NCI-H2107 (cell line): ENCODE results near the gene TH.

Experiments
- DNase-seq: peaks from one replicate; lab custom pipeline; 2025; lab: John Stamatoyannopoulos, UW

Gene TH

GRCh38 chr11:2171591-2172003 lies at the start of gene TH:
Gene TH, minus strand, starts transcription at chr11:2171815. Its CDS starts 29 bp downstream, at chr11:2171786.
- no peak for DNase-seq

DNA sequence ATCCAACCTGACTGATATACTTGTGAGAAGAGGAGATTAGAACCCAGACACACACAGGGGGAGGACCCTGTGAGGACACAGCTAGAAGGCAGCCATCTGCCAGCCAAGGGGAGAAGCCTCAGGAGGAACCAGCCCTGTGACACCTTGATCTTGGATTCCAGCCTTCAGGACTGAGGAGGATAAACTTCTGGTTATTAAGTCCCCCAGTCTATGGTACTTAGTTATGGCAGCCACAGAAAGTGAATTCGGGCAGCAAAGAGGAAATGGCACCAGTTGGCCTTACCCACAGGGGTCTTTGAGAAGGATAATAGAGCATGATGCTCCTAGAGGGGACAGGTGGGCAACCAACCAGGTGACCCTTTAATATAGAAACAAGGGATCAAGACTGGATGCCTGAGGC lies 49.4 kb upstream of the TH start:
- DNase-seq: no peak

DNA sequence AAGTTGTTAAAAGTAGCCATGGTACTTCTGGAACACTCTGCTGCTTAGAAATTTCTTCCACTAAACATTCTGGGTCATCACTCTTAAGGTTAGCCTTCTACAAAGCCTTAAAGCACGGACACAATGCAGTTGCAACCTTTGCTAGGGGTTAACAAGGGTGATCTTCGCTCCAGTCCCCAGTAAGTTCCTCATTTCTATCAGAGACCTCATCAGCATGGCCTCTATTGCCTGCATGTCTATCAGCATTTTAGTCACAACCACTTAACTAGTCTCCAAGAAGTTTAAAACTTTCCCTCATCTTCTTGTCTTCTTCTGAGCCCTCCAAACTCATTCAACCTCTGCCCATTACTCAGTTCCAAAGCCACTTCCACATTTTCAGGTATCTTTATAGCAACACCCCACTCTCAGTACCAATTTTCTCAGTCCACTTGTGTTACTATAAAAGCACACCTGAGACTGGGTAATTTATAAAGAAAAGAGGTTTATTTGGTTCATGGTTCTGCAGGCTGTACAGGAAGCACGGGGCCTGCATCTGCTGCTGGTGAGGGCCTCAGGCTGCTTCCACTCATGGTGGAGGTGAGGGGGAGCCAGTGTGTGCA lies 48.7 kb upstream of the TH start:
- no peak for DNase-seq

DNA sequence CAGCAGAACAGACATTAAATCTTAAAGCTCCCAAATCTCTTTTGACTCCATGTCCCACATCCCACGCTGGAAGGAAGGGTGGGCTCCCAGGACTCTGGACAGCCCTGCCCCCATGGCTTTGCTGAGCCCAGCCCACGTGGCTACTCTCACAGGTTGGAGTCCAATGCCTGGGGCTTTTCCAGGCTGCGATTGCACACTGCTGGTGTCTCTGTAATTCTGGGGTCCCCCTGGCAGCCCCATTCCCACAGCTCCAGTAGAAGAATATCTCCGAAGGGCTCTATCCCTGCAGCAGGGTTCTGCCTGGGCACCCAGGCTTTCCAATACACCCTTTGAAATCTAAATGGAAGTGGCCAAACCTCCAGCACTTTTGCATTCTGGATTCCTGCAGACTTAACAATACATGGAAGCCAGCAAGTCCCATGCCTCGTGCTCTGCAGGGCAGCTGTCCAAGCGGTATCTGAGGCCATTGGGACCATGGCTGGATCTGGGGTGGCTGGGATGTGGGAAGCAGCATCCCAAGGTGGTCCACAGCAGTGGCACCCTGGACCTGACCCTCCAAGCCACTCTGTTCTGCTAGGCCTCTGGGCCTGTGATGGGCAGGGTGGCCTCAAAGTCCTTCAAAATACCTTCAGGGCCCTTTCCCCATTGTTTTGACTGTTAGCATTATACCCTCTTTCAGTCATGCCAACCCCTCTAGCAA lies 47.9 kb upstream of the TH start:
- no peak for DNase-seq

DNA sequence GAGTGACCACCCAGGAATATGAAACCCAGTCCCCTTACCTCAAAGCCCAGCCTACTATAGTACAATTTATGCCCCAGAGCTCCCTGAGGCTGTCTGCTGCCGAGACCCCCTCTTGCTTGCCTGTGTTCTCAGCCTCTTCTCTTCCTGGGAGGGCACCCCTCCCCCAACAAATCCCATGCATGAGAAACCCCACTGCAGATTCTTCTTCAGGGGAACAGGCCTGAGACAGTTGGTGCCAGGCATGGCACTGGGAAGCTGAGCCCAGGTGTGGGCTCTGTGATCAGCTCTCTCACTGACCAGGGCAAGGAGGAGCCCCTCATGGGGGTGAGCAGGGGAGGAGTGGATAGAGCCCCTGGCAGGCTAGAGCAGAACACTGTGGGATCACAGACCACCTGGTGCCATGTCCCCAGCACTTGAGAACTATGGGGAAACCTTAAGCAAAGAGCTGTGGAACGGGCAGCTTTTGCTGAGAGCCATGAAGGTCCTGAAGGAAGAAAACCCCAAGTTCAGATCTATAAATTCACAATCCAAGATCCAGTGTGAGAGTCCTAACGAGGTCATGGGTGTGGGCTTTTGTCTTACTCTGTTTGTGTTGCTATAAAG lies 46.5 kb upstream of the TH start:
- no peak for DNase-seq

DNA sequence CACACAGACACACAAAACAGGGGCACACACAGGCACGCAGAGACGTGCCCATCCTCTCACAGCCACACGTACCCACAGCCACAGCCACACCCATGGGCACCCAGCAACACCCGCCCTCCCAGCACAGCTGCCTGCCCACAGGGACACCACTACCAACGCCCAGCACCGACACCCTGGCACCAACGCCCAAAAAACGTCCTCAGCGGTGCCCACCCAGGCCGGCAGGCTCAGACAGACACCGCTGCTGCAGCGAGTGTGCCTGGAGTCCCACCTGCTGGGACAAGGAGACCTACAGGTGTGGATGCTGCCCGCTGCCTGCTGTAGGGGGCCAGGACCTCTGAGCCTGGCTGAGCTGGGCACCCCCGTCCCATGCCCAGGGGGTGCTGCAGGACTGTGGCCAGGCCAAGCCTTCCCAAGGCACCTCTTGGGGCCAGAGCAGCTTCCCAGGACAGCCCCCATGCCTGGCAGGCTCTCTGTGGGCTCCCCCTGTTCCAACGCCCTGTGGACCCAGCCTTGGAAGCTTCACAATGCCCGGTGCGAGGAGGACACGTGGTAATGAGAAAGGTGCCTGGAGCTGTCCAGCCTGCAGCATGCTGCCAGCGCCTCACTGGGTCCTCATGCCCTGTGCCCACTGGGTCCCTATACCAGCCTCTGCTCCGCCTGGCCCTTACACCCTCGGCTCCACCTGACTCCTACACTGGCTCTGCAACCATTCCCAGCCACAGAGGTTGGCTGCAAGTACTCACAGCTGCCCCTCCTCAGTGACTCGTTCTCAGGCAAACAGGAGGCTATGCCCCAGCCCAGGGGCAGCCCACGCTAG lies 45.8 kb upstream of the TH start:
- no peak for DNase-seq

DNA sequence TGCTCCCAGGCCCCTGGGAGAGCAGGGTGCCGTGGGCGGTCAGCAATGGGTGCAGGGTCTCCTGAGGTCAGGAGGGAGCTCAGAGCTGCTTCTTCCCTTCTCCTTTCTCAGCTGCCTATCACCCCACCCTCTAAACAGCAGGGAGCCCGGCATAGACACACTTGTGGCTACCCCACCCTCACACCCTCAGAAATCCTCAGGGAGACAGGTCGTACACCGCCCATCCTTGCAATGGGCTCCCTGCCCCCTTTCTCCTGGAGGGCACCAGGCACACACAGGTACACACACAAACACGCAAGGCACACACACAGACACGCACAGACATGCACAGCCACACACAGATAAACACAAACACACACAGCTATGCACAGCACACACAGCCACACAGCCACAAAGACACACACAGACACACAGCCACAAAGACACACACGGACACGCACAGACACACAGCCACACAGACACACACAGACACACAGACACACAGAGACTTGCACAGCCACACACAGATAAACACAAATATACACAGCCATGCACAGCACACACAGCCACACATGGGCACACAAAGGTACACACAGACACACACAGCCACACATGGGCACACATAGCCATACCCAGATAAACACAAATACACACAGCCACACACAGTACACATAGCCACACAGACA lies 44.9 kb upstream of the TH start:
- DNase-seq: no peak

DNA sequence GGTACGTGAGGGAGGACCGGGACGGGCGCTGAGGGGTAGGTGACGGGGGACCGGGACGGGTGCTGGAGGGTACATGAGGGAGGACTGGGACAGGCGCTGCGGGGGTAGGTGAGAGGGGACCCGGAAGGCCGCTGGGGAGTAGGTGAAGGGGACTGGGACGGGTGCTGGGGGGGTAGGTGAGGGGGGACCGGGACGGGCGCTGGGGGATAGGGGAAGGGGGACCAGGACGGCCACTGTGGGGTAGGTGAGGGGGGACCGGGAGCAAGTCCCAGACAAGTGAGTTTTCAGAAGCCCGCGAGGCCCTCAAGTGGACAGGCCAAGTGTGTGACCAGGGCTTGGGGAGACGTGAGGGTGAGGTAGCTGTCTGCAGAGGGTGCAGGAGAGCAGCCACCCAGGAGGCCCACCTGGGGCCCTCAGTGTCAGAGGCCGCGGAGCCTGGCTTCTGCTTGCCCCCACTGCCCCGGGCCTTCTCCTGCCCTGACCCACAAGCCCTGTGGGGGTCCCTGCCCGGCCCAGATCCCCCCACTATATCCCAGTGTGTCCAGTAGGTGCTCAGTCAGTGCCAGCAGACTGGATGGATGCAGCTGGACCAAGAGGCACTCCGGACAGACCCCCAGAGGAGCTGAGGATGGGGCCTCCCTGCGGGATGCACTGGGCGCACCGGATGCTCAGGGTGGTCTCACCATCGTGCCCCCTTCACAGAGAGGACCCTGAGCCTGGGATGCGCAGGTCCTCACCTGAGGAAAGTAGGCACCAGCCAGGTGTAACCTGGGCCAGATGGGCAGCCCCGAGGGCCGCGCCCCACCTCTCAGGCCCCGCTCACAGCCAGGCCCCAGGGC lies 44.2 kb upstream of the TH start:
- no peak for DNase-seq

DNA sequence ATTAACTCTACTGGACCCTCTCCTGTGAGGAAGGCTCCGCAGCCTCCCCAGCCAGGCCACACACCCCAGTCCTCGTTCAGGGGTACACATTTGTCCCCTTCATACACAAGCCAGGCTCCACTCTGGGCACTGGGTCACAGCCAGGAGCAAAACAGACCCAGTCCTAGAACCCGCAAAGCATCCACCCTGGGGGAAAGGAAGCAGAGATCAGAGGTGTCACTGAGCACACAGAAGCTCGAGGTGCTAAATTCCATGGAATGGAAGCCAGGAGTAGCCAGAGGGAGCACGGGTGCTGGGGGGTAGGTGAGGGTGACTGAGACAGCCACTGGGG lies 43.6 kb upstream of the TH start:
- DNase-seq: no peak

DNA sequence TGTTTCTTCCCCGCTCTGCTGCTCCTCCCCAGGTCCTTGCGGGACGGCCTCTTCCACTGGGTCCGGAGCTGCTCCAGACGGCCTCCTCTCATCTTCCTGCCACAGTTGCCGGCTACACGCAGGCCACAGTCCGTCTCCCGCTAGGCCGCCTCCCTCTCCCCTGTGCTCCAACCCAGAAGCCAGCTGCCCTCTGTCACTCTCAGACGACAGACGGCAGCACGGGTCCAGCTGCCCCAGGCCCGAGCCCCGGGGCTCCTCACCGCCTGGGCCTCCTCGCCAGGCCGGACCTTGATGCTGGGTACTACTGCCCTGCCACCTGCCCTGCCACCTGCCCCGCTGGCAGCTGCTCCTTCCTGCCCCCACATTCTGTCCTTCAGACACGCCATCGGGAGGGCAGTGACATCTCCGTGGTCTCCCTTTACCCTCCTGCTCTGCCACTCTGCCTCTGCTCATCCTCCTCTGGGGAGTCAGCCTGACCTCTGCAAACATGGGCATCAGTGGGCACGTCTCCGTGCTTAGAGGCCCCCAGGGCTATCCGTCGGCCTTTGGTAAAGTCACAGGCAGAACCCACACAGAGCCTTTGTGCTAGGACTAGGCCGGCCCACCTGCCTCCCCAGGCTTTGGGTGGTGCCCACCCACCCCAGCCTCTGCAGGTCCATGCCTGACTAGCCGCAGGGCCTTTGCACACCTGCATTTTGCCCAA lies 43.1 kb upstream of the TH start:
- DNase-seq: no peak

DNA sequence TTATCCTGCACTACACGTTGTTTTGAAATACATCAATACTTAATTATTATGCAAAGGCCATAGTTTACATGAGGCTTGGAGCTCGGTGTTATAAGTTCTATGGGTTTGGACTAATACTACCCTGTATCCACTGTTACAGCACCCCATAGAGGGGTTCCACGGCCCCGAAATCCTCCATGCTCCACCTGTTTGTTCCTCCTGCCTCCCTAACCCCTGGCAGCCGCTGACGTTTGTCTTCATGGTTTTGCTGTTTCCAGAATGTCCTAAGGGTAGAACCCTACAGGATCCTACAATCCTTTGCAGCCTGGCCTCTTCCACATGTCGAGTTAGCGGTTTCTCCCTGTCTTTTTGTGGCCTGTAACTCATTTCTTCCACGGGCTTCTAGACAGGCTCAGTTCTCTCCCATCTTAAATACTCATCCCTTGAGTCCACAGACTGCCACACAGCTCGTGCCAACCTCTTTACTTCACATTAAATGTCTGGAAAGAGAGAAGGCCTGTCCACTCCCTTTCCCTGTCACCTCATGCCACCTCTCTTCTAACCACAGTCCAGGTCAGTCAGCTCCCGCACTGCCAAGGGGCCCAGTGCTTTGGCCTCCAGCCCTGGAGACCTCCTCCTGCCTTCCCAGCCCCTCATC lies 42.4 kb upstream of the TH start:
- DNase-seq: no peak

GRCh38 chr11:2213384-2213842 lies 41.8 kb upstream of the TH start:
- no peak for DNase-seq

- DNase-seq: no peak
Measured at GRCh38 chr11:2212411-2213251, 41.0 kb upstream of the TH start.

DNA sequence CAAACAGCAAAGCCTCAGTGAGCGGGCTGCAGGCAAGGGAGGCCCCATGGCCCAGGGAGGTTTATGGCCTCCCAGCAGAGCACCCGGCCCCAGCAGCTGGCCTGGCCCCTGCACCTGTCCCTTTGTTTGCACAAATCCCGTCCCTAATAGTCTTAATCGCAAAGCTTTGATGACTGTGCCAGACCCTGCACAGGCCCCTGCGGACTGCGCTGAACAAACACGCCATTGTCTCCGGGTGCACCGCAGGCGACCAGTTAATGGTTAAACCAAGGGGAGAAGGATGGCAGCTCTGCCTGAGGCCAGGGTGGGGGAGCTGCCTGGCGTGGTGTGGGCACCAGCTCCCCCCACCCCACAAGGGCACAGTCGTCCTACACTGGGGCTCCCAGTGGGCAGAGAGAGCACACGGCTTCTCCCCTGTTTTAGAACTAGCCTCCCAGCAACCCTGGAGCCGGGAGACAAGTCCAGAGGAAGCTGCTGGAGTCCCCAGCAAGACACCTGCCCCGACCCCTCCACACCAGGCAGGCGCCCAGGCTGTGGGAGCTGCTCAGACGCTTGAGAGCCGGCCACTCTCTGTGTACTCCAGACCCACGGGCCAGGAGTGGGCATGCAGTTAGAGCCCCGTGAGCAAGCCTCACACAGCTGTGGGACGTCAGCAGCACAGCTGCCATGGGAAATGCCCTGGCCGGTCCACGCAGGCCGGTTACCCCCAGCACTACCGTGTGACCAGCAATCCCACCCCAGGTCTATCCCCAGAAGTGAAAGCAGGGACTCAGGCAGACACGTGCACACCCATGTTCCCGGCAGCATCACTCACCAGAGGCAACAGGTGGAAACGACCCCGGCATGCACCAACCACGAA lies 39.7 kb upstream of the TH start:
- no peak for DNase-seq

DNA sequence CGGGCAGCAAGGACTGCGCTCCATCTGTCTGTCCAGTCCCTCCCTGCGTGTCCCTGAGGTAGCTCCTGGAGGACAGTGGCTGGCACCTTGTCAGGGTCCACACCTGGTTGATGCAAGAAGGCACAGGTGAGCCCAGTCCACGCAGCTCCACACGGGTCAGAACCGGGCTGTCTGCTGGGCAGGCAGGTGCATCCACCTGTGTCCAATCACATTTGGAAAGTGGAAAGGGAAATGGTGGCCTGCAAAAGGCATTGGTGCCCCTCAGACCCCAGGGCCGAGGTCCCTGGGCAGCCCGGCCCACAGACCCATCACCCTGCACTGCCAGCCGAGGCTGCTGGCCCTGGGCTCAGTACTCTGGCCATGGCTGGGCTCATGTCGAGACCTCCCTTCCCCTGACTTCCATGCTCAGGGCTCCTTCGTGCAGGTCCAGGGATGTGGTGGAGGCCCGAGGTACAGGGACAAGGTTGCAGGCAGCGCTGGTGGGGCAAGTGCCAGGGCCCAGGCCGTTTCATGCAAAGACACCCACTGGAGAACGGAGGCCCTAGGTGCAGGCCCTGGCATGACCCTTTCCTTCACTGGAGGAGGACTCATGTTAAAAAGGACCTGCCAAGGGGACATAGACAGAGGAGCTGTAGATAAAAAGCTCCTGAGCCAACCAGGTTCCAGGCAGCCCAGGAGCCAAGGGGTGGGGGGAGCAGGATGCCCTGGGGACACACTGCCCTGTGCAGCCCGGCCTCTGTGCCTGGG lies 38.9 kb upstream of the TH start:
- no peak for DNase-seq

DNA sequence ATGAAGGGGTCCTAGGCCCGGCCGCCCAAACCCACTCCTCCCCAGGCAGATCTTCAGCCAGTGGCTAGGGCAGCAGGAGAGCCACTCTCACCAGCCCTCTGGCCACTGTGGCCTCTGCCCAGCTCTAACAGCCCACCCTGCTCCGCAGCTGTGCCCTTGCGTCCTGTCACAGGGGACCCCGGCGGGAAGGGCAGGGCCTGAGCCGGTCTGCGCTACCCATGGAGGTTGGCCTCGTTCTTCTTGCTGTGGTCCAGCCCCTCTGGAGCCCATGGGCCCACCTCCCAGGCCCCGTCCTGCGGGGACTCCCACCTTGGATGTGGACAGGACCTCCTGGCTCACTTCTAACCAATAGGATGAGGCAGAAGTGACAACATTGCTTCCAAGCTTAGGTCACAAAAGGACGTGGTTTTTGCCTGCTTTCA lies 38.3 kb upstream of the TH start:
- DNase-seq: no peak

- DNase-seq: no peak
Measured at GRCh38 chr11:2209370-2209801, 37.8 kb upstream of the TH start.
